Erythroblast (primary cell): Measurements from ENCODE around the gene HS3ST4.

Source experiments
- GATA1 ChIP-seq: IDR thresholded peaks from 2 replicates; pipeline ENCODE4 v1.6.1; 2011; ENCODE audit warnings: low read depth, mild to moderate bottlenecking, control low read depth, low read length, moderate library complexity
- POLR2A ChIP-seq: IDR thresholded peaks from 2 replicates; pipeline ENCODE4 v1.6.1; 2011; ENCODE audit warnings: mild to moderate bottlenecking, low read length

DNA sequence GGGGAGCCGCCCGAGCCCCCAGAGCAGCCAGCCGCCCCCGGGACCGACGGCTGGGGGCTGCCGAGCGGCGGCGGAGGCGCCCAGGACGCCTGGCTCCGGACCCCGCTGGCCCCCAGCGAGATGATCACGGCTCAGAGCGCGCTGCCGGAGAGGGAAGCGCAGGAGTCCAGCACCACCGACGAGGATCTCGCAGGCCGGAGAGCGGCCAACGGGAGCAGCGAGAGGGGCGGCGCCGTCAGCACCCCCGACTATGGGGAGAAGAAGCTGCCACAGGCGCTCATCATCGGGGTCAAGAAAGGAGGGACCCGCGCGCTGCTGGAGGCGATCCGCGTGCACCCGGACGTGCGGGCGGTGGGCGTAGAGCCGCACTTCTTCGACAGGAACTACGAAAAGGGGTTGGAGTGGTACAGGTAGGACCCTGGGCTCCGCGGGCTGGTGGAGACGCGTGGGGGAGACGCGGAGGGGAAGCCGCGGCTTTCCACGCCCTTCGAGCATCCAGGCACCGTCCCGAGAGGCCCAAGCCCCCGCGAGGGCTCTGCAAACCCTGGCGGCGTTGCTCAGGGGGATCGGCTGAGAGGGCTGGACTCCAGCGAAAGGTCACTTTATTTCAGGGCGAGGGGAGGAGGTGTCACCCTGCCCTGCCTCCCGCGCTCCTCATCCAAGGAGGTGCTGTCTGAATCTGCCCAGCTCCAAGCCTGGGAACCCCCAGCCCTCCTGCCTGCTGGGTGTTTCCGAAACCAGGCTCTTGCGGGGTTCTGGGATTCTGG, 1.2 kb downstream of the HS3ST4 start:
- TF ChIP-seq POLR2A (no peak), GATA1 (no peak)
